Smooth muscle cell (in vitro differentiated cells): ENCODE results near the gene KAT7. TPM values are rescaled to one million over a fixed set of nuclear protein-coding genes. Genes with fewer than 3 reads are reported as not detected.

Experiments used
- DNase-seq: peaks from one replicate; lab custom pipeline; 2025; ENCODE audit not compliant: unreplicated experiment; lab: John Stamatoyannopoulos, UW
- H2AFZ ChIP-seq: fragments of 200-600 bp; sonication (generic); 2 replicates; pipeline ENCODE4 v1.6.0; 2016; ENCODE audit warnings: antibody characterized with exemption, low read depth, mild to moderate bottlenecking
- H3F3A ChIP-seq: fragments of 200-600 bp; sonication (generic); 2 replicates; pipeline ENCODE4 v1.6.0; 2017; ENCODE audit warnings: antibody characterized with exemption, low read depth
- H3K27ac ChIP-seq: fragments of 200-600 bp; sonication (generic); 2 replicates; pipeline ENCODE4 v1.5.1; 2016; ENCODE audit warnings: low read depth, mild to moderate bottlenecking
- H3K27me3 ChIP-seq: fragments of 200-600 bp; sonication (generic); 2 replicates; pipeline ENCODE4 v1.6.1; 2016; ENCODE audit warnings: low read depth, mild to moderate bottlenecking
- H3K36me3 ChIP-seq: fragments of 200-600 bp; sonication (generic); 2 replicates; pipeline ENCODE4 v1.5.1; 2016; ENCODE audit warnings: low read depth
- H3K4me1 ChIP-seq: fragments of 200-600 bp; sonication (generic); 2 replicates; pipeline ENCODE4 v1.5.1; 2016; ENCODE audit warnings: low read depth
- H3K4me2 ChIP-seq: fragments of 200-600 bp; sonication (generic); 2 replicates; pipeline ENCODE4 v1.6.0; 2016; ENCODE audit warnings: mild to moderate bottlenecking
- H3K4me3 ChIP-seq: fragments of 200-600 bp; sonication (generic); 2 replicates; pipeline ENCODE4 v1.5.1; 2016; ENCODE audit warnings: mild to moderate bottlenecking
- H3K79me2 ChIP-seq: fragments of 200-600 bp; sonication (generic); 2 replicates; pipeline ENCODE4 v1.6.0; 2016; ENCODE audit warnings: low read depth, mild to moderate bottlenecking
- H3K9ac ChIP-seq: fragments of 200-600 bp; sonication (generic); 2 replicates; pipeline ENCODE4 v1.6.0; 2016; ENCODE audit warnings: low read depth
- H3K9me3 ChIP-seq: fragments of 200-600 bp; sonication (generic); replicated peaks from 2 replicates; pipeline ENCODE4 v1.5.1; 2016; ENCODE audit warnings: low read depth
- H4K20me1 ChIP-seq: fragments of 200-600 bp; sonication (generic); 2 replicates; pipeline ENCODE4 v1.6.0; 2016; ENCODE audit warnings: low read depth
- CTCF ChIP-seq: fragments of 200-600 bp; sonication (generic); IDR thresholded peaks from 2 replicates; pipeline ENCODE4 v1.5.1; 2017; ENCODE audit warnings: borderline replicate concordance, mild to moderate bottlenecking, antibody characterized with exemption; ENCODE audit not compliant: insufficient read depth, poor library complexity, severe bottlenecking
- WGBS: methylation state at CpG from one replicate; pipeline ENCODE4 v1.1.7; 2016; ENCODE audit warnings: low lambda C conversion rate; 5-methylcytosine and 5-hydroxymethylcytosine counted together
- polyA plus RNA-seq: library from polyadenylated mRNA; unstranded; fragments of >200 nt; fragmentation: Nextera tagmentation; extraction: Ambion mirVana; gene quantifications from 2 replicates; pipeline ENCODE4 v1.2.1, GENCODE V29; 2016
- total RNA-seq: library from RNA; depleted of rRNA; stranded (reverse); fragments of >200 nt; gene quantifications from 2 replicates; pipeline ENCODE4 v1.2.3, GENCODE V29; 2014

KAT7 gene
- total and polyA plus RNA-seq, 2 experiments from 2014 or later: 21.7 to 32.0 TPM

- Histone ChIP-seq H3K4me3 (no peak overlapping the region), H4K20me1 (no peaks in the 10 kb centered on the region), H3K27ac (no peak overlapping the region), H3K79me2 (no peaks in the 10 kb centered on the region), H3K4me1 (peaks cover 8% of the 10 kb centered on the region), H3K9ac (no peak overlapping the region), H2AFZ (no peak overlapping the region), H3K36me3 (no peaks in the 10 kb centered on the region), H3K27me3 (no peaks in the 10 kb centered on the region), H3K9me3 (no peaks in the 10 kb centered on the region), H3F3A (no peaks in the 10 kb centered on the region), H3K4me2 (no peak overlapping the region)
- WGBS: 91% methylated on average over 7 of the region's 7 CpGs
- no peak for DNase-seq
- no peak for TF ChIP-seq CTCF
Measured at GRCh38 chr17:49871211-49871610, 82.7 kb downstream of the KAT7 start.

DNA sequence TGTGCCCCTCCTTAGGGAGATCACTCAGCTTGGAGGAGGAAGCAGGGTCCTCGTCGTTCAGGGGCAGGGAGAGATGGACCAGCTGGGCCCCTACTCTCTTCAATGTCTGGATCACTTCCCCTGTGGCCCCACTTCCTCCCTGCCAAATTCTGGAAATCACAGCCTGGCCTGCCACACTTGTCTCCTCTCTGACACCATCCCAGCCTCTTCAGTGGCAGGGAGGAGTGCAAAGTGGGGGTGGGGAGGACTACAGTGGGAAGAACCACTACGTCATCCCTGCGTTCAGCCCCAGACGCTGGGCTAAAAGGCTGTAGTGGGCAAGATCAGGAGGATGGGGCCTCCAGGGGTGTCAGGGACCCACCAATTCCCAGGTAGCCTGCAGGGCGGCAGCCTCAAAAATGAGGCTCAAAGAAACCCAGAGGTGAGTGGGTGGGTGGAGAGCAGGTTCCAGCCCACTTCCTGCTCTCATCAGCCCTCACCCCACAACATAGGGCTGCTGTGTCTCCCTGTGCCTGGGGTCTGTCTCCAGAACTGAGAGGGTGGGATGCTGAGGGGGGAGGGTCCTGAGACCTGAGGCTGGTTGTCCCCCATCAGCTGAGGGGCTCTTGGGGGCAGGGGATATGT is 84.4 kb downstream of the KAT7 start:
- Histone ChIP-seq H3K79me2 (no peaks in the 10 kb centered on the region), H3K27me3 (no peaks in the 10 kb centered on the region), H3K9me3 (no peaks in the 10 kb centered on the region), H3F3A (no peaks in the 10 kb centered on the region), H3K27ac (no peak overlapping the region), H3K36me3 (no peaks in the 10 kb centered on the region), H3K4me3 (no peak overlapping the region), H4K20me1 (no peaks in the 10 kb centered on the region), H3K4me2 (no peak overlapping the region), H3K4me1 (peaks cover 4% of the 10 kb centered on the region), H2AFZ (no peak overlapping the region), H3K9ac (no peak overlapping the region)
- no peak for DNase-seq
- WGBS: 89% methylated on average over 6 of the region's 6 CpGs
- TF ChIP-seq CTCF: no peak

DNA sequence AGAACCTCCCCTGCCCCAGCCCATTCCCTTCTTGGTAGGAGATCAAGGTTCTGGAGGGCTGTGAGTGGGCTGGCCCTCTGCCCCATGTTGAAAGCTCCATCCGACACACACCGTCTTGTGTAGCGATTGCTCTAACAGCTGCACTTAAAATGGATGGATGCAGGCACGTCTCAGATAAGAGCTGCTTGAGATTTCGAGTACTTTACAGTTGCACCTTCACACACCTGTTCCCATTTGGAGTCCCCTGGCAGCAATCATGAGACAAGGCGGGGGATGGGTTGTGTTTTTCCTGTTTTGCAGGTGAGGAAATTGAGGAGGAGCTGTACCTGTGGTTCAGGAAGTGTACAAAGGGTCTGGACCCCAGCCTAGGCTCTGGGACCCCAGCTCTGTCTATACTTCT is 85.0 kb downstream of the KAT7 start:
- Histone ChIP-seq H3K4me3 (no peak overlapping the region), H3K36me3 (no peaks in the 10 kb centered on the region), H3K4me2 (no peak overlapping the region), H3K79me2 (no peaks in the 10 kb centered on the region), H3K27ac (no peak overlapping the region), H4K20me1 (no peaks in the 10 kb centered on the region), H3K9me3 (no peaks in the 10 kb centered on the region), H3K9ac (no peak overlapping the region), H3F3A (no peaks in the 10 kb centered on the region), H3K4me1 (peaks cover 4% of the 10 kb centered on the region), H3K27me3 (no peaks in the 10 kb centered on the region), H2AFZ (no peak overlapping the region)
- no peak for TF ChIP-seq CTCF
- no peak for DNase-seq
- WGBS: 81% methylated on average over 6 of the region's 6 CpGs

DNA sequence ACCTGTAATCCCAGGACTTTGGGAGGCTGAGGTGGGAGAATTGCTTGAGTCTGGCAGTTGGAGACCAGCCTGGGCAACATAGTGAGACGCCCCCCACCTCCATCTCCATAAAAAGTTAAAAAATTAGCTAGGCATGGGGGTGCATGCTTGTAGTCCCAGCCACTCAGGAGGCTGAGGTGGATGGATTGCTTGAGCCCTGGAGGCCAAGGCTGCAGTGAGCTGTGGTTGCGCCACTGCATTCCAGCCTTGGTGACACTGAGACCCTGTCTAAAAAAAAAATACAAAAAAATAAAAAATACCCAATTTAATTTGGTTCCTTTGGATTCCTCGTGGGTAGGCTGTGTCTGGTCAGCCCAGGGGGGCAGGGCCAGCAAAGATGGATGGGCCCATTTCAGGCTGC is 85.4 kb downstream of the KAT7 start:
- DNase-seq: no peak
- H3K27ac ChIP-seq: no peak overlapping the region
- 71% methylated on average over 3 of the region's 3 CpGs for WGBS
- peaks cover 6% of the 10 kb centered on the region for H3K4me1 ChIP-seq
- H3F3A ChIP-seq: no peaks in the 10 kb centered on the region
- H3K4me3 ChIP-seq: no peak overlapping the region
- H3K4me2 ChIP-seq: no peak overlapping the region
- H3K27me3 ChIP-seq: no peaks in the 10 kb centered on the region
- H4K20me1 ChIP-seq: no peaks in the 10 kb centered on the region
- no peaks in the 10 kb centered on the region for H3K9me3 ChIP-seq
- no peak for TF ChIP-seq CTCF
- no peak overlapping the region for H3K9ac ChIP-seq
- no peaks in the 10 kb centered on the region for H3K36me3 ChIP-seq
- H3K79me2 ChIP-seq: no peaks in the 10 kb centered on the region
- no peak overlapping the region for H2AFZ ChIP-seq
